ENCODE measurements around the gene CLIC4.
"Not testable (repeated sequence)": the region's sequence is repeated elsewhere in the genome, so short reads cannot be mapped to it uniquely, and the experiment has no call there.

CLIC4 gene

DNA sequence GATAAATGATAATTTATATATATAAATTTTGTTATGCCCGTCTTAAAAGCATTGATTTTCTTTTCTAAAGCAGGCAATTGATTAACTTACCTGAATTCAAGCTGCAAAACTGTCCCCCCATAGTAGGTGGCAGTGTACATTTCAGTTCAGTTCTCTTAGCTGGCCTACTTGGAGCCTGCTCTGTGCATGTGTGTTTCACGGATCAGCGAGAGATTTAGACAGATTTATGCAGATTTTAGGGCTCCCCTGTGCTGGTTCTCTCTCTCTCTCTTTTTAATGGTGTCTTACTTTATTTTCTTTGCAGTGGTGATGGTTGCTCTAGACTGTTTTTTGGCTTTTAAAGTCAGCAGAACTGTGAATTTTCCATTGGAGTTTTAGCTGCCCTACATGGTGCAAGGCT is 30.7 kb downstream of the CLIC4 start:
- DNase-seq: no peak

GRCh38 chr1:24776821-24777220 is 31.6 kb downstream of the CLIC4 start:
- no peak for DNase-seq

DNA sequence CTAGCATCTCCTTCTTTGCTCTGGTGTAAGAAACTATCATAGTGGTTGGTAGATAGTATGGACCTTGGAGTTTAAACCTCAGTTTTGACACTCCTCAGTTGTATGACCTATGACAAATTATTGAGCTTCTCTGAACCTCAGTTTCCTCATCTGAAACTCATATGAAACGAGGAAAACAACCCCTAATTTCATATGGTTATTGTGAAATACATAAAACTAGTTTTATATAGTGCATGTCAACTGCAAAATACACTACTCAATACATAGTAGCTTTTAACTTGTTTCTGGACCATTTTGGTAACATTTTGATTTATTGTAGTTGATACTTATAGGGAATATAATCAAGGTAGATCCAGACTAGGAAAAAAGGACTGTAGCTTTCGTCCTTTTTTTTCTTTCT is 32.9 kb downstream of the CLIC4 start:
- DNase-seq: no peak

DNA sequence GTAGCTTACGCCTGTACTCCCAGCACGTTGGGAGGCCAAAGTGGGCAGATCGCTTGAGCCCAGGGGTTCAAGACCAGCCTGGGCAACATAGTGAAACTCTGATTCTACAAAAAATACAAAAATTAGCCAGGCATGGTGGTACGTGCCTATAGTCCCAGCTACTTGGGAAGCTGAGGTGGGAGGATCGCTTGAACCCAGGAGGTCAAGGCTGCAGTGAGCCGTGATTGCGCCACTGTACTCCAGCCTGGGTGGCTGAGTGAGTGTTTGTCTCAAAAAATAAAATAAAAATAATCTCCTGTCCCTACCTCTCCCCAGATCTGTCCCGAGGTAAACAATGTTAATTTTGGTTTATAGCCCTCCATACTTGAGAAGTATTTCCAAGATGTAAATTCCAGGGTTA is 34.0 kb downstream of the CLIC4 start:
- DNase-seq: not testable (repeated sequence)

DNA sequence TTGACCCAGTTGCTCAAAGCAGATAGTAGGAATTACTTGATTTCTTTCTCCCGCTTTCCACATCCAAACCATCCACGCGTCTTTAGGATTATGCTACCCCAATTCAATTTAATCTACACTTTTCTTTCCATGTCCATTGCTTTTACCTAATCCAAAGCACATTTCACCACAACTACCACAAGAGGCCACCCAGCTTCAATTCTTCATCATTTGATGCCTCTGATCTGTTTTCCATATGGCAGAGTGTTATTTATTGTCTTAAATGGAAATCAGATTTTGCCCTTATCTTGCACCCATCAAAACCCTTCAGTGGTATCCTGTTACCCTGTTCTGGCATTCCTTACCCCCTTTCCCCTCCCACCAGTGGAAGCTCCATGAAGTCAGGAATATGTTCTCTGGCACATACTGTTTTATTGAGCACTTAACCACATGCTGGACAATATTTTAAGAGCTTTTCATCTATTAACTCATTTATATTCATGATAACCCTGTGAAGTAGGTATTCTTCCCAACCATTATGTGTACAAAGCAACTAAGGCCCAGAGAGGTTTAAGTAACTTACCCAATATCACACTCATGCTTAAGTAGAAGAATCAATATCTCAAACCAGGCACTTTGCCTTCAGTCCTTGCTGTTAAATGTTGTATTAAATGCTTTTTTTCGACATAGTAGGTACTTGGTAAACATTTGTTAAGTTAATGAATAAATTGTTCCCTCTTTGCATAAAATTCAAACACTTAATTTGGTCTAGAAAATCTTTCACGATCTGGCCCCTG is 34.6 kb downstream of the CLIC4 start:
- no peak for DNase-seq

DNA sequence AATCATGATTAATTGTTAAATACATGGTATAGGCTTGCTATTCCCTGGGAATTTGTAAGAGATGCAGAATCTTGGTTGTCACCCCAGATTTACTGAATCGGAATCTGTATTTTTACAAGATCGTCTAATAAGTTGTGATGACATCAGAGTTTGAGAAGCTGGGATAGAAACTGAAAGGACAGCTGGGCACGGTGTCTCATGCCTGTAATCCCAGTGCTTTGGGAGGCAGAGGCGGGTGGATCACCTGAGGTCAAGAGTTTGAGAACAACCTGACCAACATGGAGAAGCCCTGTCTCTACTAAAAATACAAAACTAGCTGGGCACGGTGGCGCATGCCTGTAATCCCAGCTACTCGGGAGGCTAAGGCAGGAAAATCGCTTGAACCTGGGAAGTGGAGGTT is 35.4 kb downstream of the CLIC4 start:
- not testable (repeated sequence) for DNase-seq

GRCh38 chr1:24782689-24783088 is 37.4 kb downstream of the CLIC4 start:
- DNase-seq: no peak

DNA sequence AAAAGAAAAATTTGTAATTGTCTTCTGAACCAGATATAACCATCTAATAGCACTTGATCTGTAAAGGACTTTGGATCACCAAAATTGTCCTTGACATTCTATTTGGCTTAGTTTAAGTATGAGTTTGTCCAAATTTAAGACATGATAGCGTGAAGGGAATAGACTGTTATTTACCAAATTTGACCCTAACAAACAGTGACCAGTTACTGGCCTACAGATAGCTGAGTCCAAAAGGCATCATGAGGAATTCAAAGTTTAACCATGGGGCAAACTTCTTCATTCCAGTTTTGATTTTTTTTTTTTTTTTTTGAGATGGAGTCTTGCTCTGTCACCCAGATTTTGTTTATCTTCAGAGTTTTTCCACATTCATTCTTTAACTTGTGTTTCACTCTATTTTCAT is 38.5 kb downstream of the CLIC4 start:
- no peak for DNase-seq

- DNase-seq: peak; percentile 88 to 96
These were observed 40.9 kb downstream of the CLIC4 start for GRCh38 chr1:24786191-24786590.

DNA sequence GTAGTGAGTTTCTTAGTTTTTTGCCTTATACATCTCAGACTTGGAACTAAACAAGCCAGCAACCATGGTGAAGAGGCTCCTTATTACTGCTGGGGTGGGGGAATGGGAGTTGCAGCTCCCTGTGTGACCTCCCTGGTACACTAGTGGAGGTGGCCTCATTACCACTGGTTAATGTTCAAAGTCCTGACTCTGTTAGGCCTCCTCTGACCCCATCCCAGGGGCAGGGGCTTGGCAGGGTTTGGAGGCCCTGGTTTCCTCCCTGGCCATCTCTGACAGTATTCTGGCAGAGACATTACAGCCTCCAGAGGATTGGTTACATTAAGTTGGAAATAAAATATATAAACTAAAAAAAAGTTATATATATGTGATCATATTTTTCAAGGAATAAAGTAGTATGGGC is 45.2 kb downstream of the CLIC4 start:
- no peak for DNase-seq

GRCh38 chr1:24793447-24794129 is 48.3 kb downstream of the CLIC4 start:
- no peak for DNase-seq

DNA sequence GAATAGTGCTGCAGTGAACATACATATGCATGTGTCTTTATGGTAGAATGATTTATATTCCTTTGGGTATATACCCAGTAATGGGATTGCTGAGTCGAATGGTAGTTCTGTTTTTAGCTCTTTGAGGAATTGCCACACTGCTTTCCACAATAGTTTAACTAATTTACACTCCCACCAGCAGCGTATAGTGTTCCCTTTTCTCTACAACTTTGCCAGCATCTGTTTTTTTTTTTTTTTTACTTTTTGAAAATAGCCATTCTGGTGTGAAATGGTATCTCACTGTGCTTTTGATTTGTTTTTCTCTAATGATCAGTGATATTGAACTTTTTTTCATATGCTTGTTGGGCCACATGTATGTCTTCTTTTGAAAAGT is 48.9 kb downstream of the CLIC4 start:
- peak; percentile 44 to 53 for DNase-seq

DNA sequence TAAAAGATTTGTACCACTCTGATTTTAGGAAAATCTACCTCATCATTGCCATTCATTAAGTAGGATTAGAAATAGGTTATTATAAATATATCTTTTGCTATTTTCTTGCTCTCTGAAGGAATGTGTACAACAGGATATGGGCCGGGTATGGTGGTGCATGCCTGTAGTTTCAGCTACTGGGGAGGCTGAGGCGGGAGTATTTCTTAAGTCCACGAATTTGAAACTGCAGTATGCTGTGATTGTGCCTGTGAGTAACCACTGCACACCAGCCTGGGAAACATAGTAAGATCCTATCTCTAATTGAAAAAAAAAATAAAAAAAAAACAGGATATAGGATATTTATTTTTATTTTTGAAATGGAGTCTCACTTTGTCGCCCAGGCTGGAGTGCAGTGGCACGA is 50.0 kb downstream of the CLIC4 start:
- DNase-seq: no peak

DNA sequence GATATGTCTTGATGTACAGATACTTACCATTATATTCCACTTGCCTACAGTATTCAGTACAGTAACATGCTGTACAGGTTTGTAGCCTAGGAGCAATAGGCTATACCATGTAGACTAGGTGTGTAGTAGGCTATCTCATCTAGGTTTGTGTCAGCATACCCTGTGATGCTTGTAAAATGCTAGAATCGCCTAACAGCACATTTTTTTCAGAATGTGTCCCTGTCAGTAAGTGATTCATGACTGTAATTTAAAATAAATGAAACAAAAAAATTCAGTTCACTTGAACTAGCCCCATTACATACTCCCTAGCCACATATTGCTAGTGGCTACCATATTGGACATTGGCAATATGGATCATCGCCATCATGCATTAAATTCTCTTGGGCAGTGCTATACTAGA is 51.3 kb downstream of the CLIC4 start:
- no peak for DNase-seq

DNA sequence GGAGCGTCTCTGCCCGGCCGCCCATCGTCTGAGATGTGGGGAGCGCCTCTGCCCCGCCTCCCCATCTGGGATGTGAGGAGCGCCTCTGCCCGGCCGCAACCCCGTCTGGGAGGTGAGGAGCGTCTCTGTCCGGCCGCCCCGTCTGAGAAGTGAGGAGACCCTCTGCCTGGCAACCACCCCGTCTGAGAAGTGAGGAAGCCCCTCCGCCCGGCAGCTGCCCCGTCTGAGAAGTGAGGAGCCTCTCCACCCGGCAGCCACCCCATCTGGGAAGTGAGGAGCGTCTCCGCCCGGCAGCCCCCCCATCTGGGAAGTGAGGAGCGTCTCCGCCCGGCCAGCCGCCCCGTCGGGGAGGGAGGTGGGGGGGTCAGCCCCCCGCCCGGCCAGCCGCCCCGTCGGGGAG is 54.0 kb downstream of the CLIC4 start:
- not testable (repeated sequence) for DNase-seq

DNA sequence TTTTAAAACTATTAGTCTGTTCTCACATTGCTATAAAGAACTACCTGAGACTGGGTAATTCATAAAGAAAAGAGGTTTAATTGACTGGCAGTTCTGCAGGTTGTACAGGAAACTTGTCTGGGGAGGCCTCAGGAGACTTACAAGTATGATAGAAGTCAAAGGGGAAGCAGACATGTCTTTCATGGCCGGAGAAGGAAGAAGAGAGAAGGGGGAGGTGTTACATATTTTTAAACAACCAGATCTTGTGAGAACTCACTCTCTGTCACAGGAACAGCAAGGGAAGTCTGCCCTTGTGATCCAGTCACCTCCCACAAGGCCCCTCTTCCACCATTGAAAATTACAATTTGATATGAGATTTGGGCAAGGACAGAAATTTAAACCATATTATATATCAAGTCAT is 55.9 kb downstream of the CLIC4 start:
- DNase-seq: peak; percentile 38 to 61

DNA sequence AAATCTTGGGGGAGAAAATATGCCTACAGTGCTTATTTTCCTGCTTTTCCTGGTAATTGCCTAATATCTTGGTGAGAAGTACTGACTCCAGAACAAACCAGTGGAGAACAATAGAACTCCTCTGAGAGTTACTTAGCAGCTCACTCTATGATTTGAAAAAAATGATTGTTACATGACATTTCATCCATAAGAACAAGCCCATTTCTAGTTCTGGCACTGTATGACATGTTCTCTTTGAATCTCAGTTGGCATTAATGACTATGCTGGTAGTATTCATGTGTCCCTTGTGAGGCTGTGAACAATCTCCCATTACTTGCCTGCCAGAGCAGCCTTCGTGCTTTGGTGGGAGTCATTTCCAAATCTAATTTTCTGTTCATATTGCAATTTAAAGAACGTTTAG is 58.0 kb downstream of the CLIC4 start:
- no peak for DNase-seq

- DNase-seq: peak in 1 of 2 donors; percentile 46
These were observed 58.8 kb downstream of the CLIC4 start for GRCh38 chr1:24803987-24804530.

GRCh38 chr1:24805534-24806301 is 60.5 kb downstream of the CLIC4 start:
- peak; percentile 74 to 76 for DNase-seq

- DNase-seq: no peak
These were observed 61.3 kb downstream of the CLIC4 start for GRCh38 chr1:24806588-24806987.

- not testable (repeated sequence) for DNase-seq
These were observed 66.2 kb downstream of the CLIC4 start for GRCh38 chr1:24811494-24811893.

DNA sequence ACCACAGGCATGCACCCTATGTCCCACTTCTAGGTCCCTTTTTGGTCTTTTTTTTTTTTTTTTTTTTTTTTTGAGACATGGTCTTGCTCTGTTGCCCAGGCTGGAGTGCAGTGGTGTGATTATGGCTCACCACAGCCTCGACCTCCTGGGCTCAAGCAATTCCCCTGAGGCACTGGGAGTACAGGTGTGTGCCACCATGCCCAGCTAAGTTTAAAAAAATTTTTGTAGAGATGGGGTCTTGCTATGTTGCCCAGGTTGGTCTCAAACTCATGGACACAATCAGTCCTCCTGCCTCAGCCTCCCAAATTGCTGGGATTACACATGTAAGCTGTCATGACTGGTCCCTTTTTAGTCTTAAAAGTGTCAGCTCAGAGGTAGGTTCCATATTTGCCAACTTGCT is 75.0 kb downstream of the CLIC4 start:
- not testable (repeated sequence) for DNase-seq

DNA sequence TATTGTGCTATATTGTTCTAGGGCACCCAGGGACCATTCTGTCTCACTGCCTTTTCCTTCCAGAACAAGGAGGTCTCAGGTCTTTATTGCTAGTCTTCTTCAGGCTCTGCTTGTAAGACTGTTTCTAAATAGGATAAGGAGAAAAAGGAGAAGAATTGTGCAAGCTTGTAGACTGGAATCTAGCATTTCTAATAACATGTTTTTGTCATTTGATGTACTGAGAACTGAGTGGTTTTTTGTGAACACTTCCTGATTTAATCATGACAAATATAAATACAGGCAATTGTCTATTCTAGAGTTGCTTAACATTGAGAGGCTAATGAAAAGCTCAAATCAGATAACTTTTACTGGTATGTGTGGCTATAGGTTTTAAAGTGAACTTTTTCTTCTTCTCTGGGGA is 77.6 kb downstream of the CLIC4 start:
- DNase-seq: peak; percentile 42 to 44

GRCh38 chr1:24823486-24823885 is 78.2 kb downstream of the CLIC4 start:
- DNase-seq: peak; percentile 32 to 51
